ENCODE results near the gene TOX3. TPM values are rescaled to one million over a fixed set of nuclear protein-coding genes. Genes with fewer than 3 reads are reported as not detected.
A peak's percentile ranks its signal among the peaks of the same experiment; 100 is the strongest.

The TOX3 gene
- total and polyA plus RNA-seq, 2 of the 13 experiments (the other 11 are each of a cell fraction or from before 2014, with no cell fraction given): 14.5 to 98.6 TPM

DNA sequence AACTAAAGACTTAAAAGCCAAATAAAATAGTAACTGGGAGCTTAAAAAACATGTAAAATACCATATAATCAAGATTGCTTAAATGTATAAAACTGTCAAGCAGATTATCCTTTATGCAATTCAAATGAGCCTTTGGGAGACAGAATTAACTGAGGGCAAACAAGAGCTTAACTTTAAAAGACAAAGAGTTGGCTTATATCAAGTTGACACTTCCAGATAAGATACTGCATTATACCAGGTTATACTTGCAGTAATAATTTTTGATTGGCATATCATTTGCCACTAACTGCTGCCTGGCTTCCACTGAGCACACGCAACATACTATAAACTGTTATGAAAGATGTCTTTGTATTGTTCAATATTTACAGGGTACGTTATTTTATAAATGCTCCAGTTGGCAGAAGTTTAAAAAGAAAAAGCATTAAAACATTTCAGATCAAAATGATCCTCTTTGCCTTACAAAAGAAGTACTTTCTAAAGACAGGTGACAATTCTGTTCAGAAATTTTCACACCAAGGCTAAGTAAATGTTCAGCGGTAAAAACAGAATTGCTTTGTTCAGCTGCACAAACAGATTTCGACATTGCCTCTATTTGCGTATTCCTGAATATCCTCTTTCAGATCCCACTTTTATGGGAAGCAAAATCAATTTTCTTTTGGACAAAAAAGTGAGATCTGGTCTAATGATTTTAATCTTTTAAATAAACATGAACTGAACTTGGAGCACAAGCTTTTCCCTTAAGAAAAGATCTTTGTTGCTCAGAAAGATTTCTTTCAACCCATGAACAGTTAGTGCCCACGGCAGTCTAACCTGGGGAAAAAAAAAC, 50.7 kb downstream of the TOX3 start (continued):
- TF ChIP-seq ATF7-NPFF (CRISPR knock-in tag; IDR thresholded peaks at IDR 0.05; ENCODE audit: low read depth) (no peak), REPIN1 (CRISPR knock-in tag; IDR thresholded peaks at IDR 0.05; ENCODE audit: borderline replicate concordance, low read depth) (peak; percentile 63; the same call in 1 of the 2 replicates), FOXM1 (CRISPR knock-in tag; IDR thresholded peaks at IDR 0.05) (no peak), ZNF432 (CRISPR knock-in tag; IDR thresholded peaks at IDR 0.05; ENCODE audit: borderline replicate concordance) (no peak), ZNF260 (CRISPR knock-in tag; IDR thresholded peaks at IDR 0.05; ENCODE audit: borderline replicate concordance, low read depth) (no peak), ZSCAN9 (CRISPR knock-in tag; IDR thresholded peaks at IDR 0.05; ENCODE audit: borderline replicate concordance) (peak; percentile 93), RBM39 (IDR thresholded peaks at IDR 0.05; ENCODE audit: low read depth, low read length, poor library complexity, severe bottlenecking) (no peak), NCOA1 (CRISPR knock-in tag; IDR thresholded peaks at IDR 0.05) (peak; percentile 93), ISL2 (CRISPR knock-in tag; IDR thresholded peaks at IDR 0.05) (peak; percentile 100), ZSCAN30 (CRISPR knock-in tag; IDR thresholded peaks at IDR 0.05) (no peak), NAIF1 (CRISPR knock-in tag; IDR thresholded peaks at IDR 0.05; ENCODE audit: borderline replicate concordance) (no peak), MED1 (CRISPR knock-in tag; IDR thresholded peaks at IDR 0.05) (peak; percentile 99), ZBTB8A (CRISPR knock-in tag; IDR thresholded peaks at IDR 0.05; ENCODE audit: borderline replicate concordance, low read depth) (no peak), MIER3 (CRISPR knock-in tag; IDR thresholded peaks at IDR 0.05; ENCODE audit: borderline replicate concordance) (0 out of 2 replicates have a peak, but pooled peaks have one; percentile 86)
- TF ChIP-seq, protein P1, sequence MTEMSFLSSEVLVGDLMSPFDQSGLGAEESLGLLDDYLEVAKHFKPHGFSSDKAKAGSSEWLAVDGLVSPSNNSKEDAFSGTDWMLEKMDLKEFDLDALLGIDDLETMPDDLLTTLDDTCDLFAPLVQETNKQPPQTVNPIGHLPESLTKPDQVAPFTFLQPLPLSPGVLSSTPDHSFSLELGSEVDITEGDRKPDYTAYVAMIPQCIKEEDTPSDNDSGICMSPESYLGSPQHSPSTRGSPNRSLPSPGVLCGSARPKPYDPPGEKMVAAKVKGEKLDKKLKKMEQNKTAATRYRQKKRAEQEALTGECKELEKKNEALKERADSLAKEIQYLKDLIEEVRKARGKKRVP (CRISPR knock-in tag; IDR thresholded peaks at IDR 0.05): peak in 1 of 2 experiments; percentile 95; a peak in 2 of 4 replicates
- TF ChIP-seq, protein P2, sequence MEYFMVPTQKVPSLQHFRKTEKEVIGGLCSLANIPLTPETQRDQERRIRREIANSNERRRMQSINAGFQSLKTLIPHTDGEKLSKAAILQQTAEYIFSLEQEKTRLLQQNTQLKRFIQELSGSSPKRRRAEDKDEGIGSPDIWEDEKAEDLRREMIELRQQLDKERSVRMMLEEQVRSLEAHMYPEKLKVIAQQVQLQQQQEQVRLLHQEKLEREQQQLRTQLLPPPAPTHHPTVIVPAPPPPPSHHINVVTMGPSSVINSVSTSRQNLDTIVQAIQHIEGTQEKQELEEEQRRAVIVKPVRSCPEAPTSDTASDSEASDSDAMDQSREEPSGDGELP (IDR thresholded peaks at IDR 0.05; ENCODE audit: borderline replicate concordance, low read depth): peak; percentile 98
- TF ChIP-seq, protein P3, sequence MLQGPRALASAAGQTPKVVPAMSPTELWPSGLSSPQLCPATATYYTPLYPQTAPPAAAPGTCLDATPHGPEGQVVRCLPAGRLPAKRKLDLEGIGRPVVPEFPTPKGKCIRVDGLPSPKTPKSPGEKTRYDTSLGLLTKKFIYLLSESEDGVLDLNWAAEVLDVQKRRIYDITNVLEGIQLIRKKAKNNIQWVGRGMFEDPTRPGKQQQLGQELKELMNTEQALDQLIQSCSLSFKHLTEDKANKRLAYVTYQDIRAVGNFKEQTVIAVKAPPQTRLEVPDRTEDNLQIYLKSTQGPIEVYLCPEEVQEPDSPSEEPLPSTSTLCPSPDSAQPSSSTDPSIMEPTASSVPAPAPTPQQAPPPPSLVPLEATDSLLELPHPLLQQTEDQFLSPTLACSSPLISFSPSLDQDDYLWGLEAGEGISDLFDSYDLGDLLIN (CRISPR knock-in tag; IDR thresholded peaks at IDR 0.05; ENCODE audit: borderline replicate concordance): no peak
- TF ChIP-seq, protein P4, sequence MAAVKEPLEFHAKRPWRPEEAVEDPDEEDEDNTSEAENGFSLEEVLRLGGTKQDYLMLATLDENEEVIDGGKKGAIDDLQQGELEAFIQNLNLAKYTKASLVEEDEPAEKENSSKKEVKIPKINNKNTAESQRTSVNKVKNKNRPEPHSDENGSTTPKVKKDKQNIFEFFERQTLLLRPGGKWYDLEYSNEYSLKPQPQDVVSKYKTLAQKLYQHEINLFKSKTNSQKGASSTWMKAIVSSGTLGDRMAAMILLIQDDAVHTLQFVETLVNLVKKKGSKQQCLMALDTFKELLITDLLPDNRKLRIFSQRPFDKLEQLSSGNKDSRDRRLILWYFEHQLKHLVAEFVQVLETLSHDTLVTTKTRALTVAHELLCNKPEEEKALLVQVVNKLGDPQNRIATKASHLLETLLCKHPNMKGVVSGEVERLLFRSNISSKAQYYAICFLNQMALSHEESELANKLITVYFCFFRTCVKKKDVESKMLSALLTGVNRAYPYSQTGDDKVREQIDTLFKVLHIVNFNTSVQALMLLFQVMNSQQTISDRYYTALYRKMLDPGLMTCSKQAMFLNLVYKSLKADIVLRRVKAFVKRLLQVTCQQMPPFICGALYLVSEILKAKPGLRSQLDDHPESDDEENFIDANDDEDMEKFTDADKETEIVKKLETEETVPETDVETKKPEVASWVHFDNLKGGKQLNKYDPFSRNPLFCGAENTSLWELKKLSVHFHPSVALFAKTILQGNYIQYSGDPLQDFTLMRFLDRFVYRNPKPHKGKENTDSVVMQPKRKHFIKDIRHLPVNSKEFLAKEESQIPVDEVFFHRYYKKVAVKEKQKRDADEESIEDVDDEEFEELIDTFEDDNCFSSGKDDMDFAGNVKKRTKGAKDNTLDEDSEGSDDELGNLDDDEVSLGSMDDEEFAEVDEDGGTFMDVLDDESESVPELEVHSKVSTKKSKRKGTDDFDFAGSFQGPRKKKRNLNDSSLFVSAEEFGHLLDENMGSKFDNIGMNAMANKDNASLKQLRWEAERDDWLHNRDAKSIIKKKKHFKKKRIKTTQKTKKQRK (IDR thresholded peaks at IDR 0.05; ENCODE audit: low read length): no peak
- TF ChIP-seq, protein P5, sequence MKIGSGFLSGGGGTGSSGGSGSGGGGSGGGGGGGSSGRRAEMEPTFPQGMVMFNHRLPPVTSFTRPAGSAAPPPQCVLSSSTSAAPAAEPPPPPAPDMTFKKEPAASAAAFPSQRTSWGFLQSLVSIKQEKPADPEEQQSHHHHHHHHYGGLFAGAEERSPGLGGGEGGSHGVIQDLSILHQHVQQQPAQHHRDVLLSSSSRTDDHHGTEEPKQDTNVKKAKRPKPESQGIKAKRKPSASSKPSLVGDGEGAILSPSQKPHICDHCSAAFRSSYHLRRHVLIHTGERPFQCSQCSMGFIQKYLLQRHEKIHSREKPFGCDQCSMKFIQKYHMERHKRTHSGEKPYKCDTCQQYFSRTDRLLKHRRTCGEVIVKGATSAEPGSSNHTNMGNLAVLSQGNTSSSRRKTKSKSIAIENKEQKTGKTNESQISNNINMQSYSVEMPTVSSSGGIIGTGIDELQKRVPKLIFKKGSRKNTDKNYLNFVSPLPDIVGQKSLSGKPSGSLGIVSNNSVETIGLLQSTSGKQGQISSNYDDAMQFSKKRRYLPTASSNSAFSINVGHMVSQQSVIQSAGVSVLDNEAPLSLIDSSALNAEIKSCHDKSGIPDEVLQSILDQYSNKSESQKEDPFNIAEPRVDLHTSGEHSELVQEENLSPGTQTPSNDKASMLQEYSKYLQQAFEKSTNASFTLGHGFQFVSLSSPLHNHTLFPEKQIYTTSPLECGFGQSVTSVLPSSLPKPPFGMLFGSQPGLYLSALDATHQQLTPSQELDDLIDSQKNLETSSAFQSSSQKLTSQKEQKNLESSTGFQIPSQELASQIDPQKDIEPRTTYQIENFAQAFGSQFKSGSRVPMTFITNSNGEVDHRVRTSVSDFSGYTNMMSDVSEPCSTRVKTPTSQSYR (CRISPR knock-in tag; IDR thresholded peaks at IDR 0.05; ENCODE audit: borderline replicate concordance): peak; percentile 69; the same call in 1 of the 2 replicates
